Astrocyte (in vitro differentiated cells and primary cell): Measurements from ENCODE around the gene ZDHHC11B.

Source experiments
- CTCF ChIP-seq: IDR thresholded peaks from 2 replicates; pipeline ENCODE4 v1.5.1; 2011; ENCODE audit warnings: low read depth, mild to moderate bottlenecking, inconsistent platforms, low read length, moderate library complexity; ENCODE audit not compliant: insufficient read depth
- EZH2 ChIP-seq: IDR thresholded peaks from 2 replicates; pipeline ENCODE4 v1.6.1; 2012; ENCODE audit warnings: mild to moderate bottlenecking, low read length, inconsistent platforms; ENCODE audit not compliant: insufficient read depth

GRCh38 chr5:760363-761058 is 24.0 kb downstream of the ZDHHC11B start:
- TF ChIP-seq CTCF, result no peak
- no peak for TF ChIP-seq EZH2
